Bronchial epithelial cell (primary cell): ENCODE measurements around the gene SNTB2. TPM values are rescaled to one million over a fixed set of nuclear protein-coding genes. Genes with fewer than 3 reads are reported as not detected.
"Not testable (repeated sequence)": the region's sequence is repeated elsewhere in the genome, so short reads cannot be mapped to it uniquely, and the experiment has no call there.

Source experiments
- DNase-seq: peaks from one replicate; pipeline ENCODE4 v3.0.0-alpha.2; 2010; ENCODE audit warnings: low read depth
- FAIRE-seq: peaks from 2 replicates; lab custom pipeline; 2011; peaks lifted over from hg19 to GRCh38; lab: Jason Lieb, UNC
- H3K27me3 ChIP-seq: 2 replicates; pipeline ENCODE4 v1.5.1; 2011; ENCODE audit warnings: low read length; ENCODE audit not compliant: control insufficient read depth, insufficient read depth
- H3K36me3 ChIP-seq: 2 replicates; pipeline ENCODE4 v1.5.1; 2011; ENCODE audit warnings: low read length; ENCODE audit not compliant: control insufficient read depth, insufficient read depth
- H3K4me3 ChIP-seq: 2 replicates; pipeline ENCODE4 v1.5.1; 2011; ENCODE audit warnings: mild to moderate bottlenecking, low read depth, low read length, control low read depth
- CTCF ChIP-seq: IDR thresholded peaks from 2 replicates; pipeline ENCODE4 v1.5.1; 2011; ENCODE audit warnings: mild to moderate bottlenecking, moderate library complexity, low read length, control low read depth, inconsistent platforms; ENCODE audit not compliant: insufficient read depth, severe bottlenecking
- total RNA-seq: library from RNA; depleted of rRNA; stranded (reverse); fragments of >200 nt; gene quantifications from 2 replicates; pipeline ENCODE4 v1.2.1, GENCODE V29; 2014

SNTB2 gene
- total RNA-seq, 1 donor from 2014 or later, result 10.5 TPM

DNA sequence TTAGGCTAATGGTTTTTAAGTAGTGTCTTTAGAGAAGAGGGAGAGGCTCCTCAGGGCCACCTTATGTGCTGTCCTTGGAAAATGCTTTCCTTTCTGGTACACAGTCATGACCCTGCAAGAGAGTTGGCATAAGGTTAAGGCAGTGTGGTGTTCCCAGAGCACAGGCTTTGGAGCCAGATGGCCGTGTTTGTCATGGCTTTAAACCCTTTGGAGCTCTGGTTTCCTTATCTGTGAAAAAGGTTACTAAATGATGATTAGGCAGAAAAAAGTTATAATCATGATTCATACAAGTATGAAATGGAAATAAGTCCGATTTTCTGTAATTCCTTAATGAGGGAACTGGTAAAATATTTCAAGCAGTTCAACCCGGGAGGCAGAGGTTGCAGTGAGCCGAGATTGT is 41.3 kb upstream of the SNTB2 start:
- TF ChIP-seq CTCF, result no peak
- H3K36me3 ChIP-seq, result peaks cover 12% of the 10 kb centered on the region
- no peak for FAIRE-seq

GRCh38 chr16:69149621-69150020 is 37.3 kb upstream of the SNTB2 start:
- H3K36me3 ChIP-seq, result peaks cover 15% of the 10 kb centered on the region
- H3K4me3 ChIP-seq, DNase-seq, FAIRE-seq, H3K27me3 ChIP-seq: not testable (repeated sequence)

More for the DNA sequence above, 41.3 kb upstream of the SNTB2 start:
- DNase-seq, result no peak
- Histone ChIP-seq H3K4me3 (no peak overlapping the region), H3K27me3 (no peaks in the 10 kb centered on the region)

DNA sequence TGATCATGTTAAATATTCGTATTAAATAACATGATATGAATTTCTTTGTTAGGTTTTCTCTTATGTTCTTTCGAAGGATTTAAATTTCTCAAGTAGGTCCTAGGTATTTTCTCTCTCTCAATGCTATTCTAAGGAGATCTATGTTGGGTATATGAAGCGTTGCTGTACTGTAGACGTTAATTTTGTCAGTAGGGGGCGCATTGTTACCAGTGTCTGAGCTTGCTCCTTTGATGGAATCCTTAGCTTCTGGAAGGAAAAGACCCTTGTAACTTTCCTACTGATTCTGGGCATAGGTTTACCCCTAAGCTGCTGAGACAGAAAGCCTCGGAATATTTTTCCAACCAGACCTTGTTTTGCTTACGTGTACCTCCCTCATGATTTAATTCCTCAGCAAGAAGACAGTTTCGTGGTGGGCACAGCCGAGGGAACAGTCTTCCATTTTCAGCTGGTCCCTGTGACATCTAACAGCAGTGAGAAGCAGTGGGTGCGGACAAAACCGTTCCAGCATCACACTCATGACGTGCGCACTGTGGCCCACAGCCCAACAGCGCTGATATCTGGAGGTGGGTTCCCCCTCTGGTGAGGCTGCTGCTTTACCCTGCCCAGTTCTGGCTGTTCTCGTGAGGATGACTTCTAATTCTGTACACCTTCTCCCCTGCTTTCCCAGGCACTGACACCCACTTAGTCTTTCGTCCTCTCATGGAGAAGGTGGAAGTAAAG is 36.7 kb upstream of the SNTB2 start:
- H3K36me3 ChIP-seq, result peaks cover 17% of the 10 kb centered on the region
- no peak overlapping the region for H3K4me3 ChIP-seq
- DNase-seq (peak; percentile 65), FAIRE-seq (no peak)
- TF ChIP-seq CTCF, result peak; percentile 74
- no peaks in the 10 kb centered on the region for H3K27me3 ChIP-seq

DNA sequence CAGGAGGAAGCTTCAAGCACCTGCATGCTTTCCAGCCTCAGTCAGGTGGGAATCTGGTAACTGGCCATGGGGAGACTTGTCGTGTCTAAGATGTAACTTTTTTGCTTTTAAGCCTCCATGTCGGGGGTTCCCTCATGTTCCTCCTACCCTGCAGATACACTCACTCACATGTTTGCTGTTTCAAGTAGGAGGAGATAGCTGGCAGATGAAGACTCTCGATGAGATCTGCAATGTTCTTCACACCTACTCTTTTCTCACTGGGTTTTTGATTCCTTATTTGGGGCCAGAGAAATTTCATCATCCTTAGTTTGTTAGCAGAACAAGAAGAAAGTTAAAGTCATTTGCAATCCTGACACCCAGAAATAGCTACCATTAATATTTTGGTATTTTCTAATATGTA is 29.8 kb upstream of the SNTB2 start:
- no peak for FAIRE-seq
- TF ChIP-seq CTCF, result no peak
- no peaks in the 10 kb centered on the region for H3K27me3 ChIP-seq
- no peak overlapping the region for H3K4me3 ChIP-seq
- peaks cover 24% of the 10 kb centered on the region for H3K36me3 ChIP-seq
- DNase-seq, result no peak

GRCh38 chr16:69160192-69160591 is 26.8 kb upstream of the SNTB2 start:
- FAIRE-seq (no peak), DNase-seq (no peak)
- Histone ChIP-seq H3K36me3 (peaks cover 22% of the 10 kb centered on the region), H3K4me3 (no peak overlapping the region), H3K27me3 (no peaks in the 10 kb centered on the region)
- no peak for TF ChIP-seq CTCF

- H3K4me3 ChIP-seq, result no peak overlapping the region
- DNase-seq, result no peak
Measured at GRCh38 chr16:69165584-69165983, 21.4 kb upstream of the SNTB2 start.

More at GRCh38 chr16:69165584-69165983, 21.4 kb upstream of the SNTB2 start:
- no peak for FAIRE-seq
- Histone ChIP-seq H3K36me3 (peaks cover 18% of the 10 kb centered on the region), H3K27me3 (no peaks in the 10 kb centered on the region)
- TF ChIP-seq CTCF, result no peak
